Epithelial cell of prostate (primary cell): ENCODE results near the gene ARHGAP9.
A peak's percentile ranks its signal among the peaks of the same experiment; 100 is the strongest.
"Not testable (repeated sequence)": the region's sequence is repeated elsewhere in the genome, so short reads cannot be mapped to it uniquely, and the experiment has no call there.

Source experiments
- DNase-seq: peaks from one replicate; pipeline ENCODE4 v3.0.0-alpha.2; 2011; ENCODE audit warnings: low read depth, low spot score
- H3K27ac ChIP-seq: fragments of 450-650 bp; 2 replicates; pipeline ENCODE4 v1.5.1; 2017; ENCODE audit warnings: mild to moderate bottlenecking

Gene ARHGAP9

GRCh38 chr12:57446292-57446960 is 33.2 kb downstream of the ARHGAP9 start:
- DNase-seq = no peak
- no peak overlapping the region for H3K27ac ChIP-seq

GRCh38 chr12:57444744-57445143 is 34.9 kb downstream of the ARHGAP9 start:
- no peak overlapping the region for H3K27ac ChIP-seq
- no peak for DNase-seq

GRCh38 chr12:57444337-57444736 is 35.3 kb downstream of the ARHGAP9 start:
- H3K27ac ChIP-seq, DNase-seq: not testable (repeated sequence)

GRCh38 chr12:57441846-57442427 is 37.7 kb downstream of the ARHGAP9 start:
- no peak overlapping the region for H3K27ac ChIP-seq
- DNase-seq = no peak

GRCh38 chr12:57441393-57441792 is 38.3 kb downstream of the ARHGAP9 start:
- H3K27ac ChIP-seq, DNase-seq: not testable (repeated sequence)

GRCh38 chr12:57439762-57440266 is 39.9 kb downstream of the ARHGAP9 start:
- no peak for DNase-seq
- H3K27ac ChIP-seq = no peak overlapping the region

GRCh38 chr12:57438400-57438799 is 41.3 kb downstream of the ARHGAP9 start:
- no peak for DNase-seq
- H3K27ac ChIP-seq = no peak overlapping the region

- H3K27ac ChIP-seq = no peak overlapping the region
- no peak for DNase-seq
Measured at GRCh38 chr12:57435293-57435692, 44.4 kb downstream of the ARHGAP9 start.

GRCh38 chr12:57434517-57435223 is 45.0 kb downstream of the ARHGAP9 start, which contains the start of gene INHBC:
Gene INHBC (plus strand): TSS chr12:57434784. CDS start chr12:57434887, 103 bp downstream.
- H3K27ac ChIP-seq = no peak within 1 kb of the TSS
- no peak for DNase-seq

- no peak overlapping the region for H3K27ac ChIP-seq
- no peak for DNase-seq
Measured at GRCh38 chr12:57433370-57433769, 46.3 kb downstream of the ARHGAP9 start.

- H3K27ac ChIP-seq = peak overlapping the region; percentile 85
- DNase-seq = no peak
Measured at GRCh38 chr12:57431654-57432188, 47.9 kb downstream of the ARHGAP9 start.

- peak; percentile 62 for DNase-seq
- peak within 1 kb of the TSS; percentile 85 for H3K27ac ChIP-seq
Measured at GRCh38 chr12:57430931-57431566, 48.6 kb downstream of the ARHGAP9 start, which contains the start of gene R3HDM2. Gene R3HDM2 (minus strand): TSS chr12:57431043. CDS start chr12:57310428, 120,615 bp downstream.

- DNase-seq = no peak
- H3K27ac ChIP-seq = peak overlapping the region; percentile 85
Measured at GRCh38 chr12:57430112-57430930, 49.3 kb downstream of the ARHGAP9 start.

GRCh38 chr12:57429473-57430111 is 50.1 kb downstream of the ARHGAP9 start:
- H3K27ac ChIP-seq = peak overlapping the region; percentile 85
- DNase-seq = no peak

GRCh38 chr12:57428965-57429364 is 50.7 kb downstream of the ARHGAP9 start:
- no peak for DNase-seq
- H3K27ac ChIP-seq = no peak overlapping the region

GRCh38 chr12:57426948-57427347 is 52.7 kb downstream of the ARHGAP9 start:
- DNase-seq, H3K27ac ChIP-seq: not testable (repeated sequence)
